GM10847 (cell line): Measurements from ENCODE around the gene CLCNKA.

Experiments used
- POLR2A ChIP-seq: IDR thresholded peaks from 2 replicates; pipeline ENCODE4 v1.6.1; 2011; ENCODE audit not compliant: insufficient read length; ENCODE audit errors: extremely low read depth

Gene CLCNKA

DNA sequence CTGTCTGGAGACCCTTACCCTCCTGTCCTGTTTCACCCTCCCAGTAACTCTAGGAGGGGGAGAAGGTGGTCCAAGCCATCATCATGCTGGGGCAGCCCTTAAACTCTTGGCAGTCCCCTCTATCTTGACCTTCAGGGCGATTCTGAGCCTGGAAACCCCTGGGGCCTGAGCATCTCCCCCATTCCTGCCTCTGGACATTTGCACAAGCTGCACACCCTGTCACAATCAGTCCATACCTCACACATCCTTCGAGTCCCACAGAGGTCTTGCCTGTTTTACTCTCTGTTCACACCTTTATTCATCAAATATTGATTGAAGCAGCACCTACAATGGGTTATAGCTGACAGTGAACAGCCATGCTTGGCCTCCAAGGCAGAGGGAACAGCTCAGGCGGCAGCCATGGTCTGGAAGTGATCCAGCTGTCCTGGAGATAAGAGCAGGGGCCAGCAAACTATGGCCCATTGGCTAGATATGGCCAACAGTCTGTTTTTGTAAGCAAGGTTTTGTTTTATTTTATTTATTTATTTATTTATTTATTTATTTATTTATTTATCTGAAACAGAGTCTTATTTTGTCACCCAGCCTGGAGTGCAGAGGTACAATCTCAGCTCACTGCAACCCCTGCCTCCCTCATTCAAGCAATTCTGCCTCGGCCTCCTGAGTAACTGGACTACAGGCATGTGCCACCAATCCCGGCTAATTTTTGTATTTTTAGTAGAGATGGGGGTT lies 58.8 kb downstream of the CLCNKA start:
- no peak for TF ChIP-seq POLR2A

DNA sequence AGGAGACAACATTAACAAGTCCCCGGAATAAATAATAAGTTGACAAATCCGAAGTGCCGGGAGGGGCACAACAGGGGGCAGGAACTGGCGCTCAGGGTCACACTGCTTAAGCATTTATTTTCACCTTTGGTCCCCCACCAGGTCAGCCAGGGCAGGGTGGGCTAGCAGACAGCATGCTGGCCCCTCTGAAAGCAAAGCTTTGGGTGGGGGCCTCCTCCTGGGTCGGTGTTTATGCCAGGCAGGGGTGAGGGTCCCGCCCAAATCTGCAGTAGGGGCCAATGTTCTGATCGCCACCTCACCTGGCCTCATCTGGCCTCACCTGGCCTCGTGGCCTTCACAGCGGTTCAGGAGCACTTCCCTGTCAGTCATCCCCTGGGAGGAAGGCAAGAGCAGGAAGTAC lies 59.8 kb downstream of the CLCNKA start:
- no peak for TF ChIP-seq POLR2A

GRCh38 chr1:16082283-16083038 lies 60.6 kb downstream of the CLCNKA start:
- TF ChIP-seq POLR2A: no peak

DNA sequence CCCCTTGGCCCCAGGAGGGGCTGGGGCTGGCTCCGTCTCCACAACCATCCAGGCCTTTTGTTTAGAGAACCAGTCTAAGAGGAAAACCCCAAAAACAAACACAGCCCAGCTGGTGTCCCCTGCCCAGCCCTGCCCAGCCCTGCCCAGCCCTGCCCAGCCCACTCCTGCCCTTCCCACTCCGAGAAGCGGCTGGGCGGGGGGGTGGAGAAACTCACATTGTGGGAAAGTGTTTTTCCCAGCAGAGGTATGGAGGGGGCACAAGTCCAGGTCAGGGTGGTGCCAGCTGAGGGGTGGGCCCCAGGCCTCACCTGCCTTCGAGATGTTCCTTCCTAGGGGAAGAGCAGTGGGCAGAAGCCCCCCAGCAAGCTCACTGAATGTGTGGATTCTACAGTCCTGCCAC lies 61.6 kb downstream of the CLCNKA start:
- no peak for TF ChIP-seq POLR2A
